ENCODE data around the gene GOLGA3. TPM values are rescaled to one million over a fixed set of nuclear protein-coding genes. Genes with fewer than 3 reads are reported as not detected.

The GOLGA3 gene
- total RNA-seq, 2 donors from 2014 or later, result 70.3 to 96.5 TPM

DNA sequence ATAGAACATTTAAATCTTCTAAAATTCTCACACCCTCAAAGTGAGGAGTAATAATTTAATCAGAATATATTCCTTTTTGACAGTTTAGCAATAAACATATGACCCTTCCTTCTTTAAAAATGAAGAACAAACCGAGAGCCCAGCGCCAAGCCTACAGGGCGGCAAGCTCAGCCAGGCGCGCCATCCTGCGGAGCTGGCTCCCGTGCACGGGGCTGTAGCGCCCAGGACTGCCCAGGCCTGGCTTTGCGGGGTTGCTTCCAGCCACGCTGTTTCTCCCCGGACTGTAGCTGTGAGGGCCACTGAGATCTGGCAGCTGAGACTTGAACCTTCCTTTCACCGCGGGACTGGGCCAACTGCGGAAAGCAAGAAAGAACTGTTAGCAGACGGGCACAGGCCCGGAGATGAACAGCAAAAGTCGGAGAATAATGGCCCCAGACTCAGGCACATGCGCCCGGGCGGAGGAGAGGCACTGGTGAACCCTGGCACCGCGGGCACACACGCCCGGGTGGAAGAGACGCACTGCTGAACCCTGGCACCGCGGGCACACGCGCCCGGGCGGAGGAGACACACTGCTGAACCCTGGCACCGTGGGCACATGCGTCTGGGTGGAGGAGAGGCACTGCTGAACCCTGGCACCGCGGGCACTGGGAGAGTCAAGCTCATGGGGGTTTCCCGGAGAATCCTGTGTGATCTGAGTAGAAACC is 101.4 kb downstream of the GOLGA3 start:
- TF ChIP-seq, protein P1, sequence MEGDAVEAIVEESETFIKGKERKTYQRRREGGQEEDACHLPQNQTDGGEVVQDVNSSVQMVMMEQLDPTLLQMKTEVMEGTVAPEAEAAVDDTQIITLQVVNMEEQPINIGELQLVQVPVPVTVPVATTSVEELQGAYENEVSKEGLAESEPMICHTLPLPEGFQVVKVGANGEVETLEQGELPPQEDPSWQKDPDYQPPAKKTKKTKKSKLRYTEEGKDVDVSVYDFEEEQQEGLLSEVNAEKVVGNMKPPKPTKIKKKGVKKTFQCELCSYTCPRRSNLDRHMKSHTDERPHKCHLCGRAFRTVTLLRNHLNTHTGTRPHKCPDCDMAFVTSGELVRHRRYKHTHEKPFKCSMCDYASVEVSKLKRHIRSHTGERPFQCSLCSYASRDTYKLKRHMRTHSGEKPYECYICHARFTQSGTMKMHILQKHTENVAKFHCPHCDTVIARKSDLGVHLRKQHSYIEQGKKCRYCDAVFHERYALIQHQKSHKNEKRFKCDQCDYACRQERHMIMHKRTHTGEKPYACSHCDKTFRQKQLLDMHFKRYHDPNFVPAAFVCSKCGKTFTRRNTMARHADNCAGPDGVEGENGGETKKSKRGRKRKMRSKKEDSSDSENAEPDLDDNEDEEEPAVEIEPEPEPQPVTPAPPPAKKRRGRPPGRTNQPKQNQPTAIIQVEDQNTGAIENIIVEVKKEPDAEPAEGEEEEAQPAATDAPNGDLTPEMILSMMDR (IDR thresholded peaks at IDR 0.05), result no peak
- intact Hi-C loops (cut with DNase I), result no loop called here
- H3K27me3 ChIP-seq, result no peaks in the 10 kb centered on the region
- no peak for DNase-seq
- no peak overlapping the region for H3K4me3 ChIP-seq
- H3K36me3 ChIP-seq, result no peaks in the 10 kb centered on the region
- H3K27ac ChIP-seq, result no peak overlapping the region
- no peaks in the 10 kb centered on the region for H3K4me1 ChIP-seq
- H3K9ac ChIP-seq (ENCODE audit: low read depth in 2 of 2, low read length in 2 of 2), result no peak overlapping the region
- H3K9me3 ChIP-seq, result no peaks in the 10 kb centered on the region

DNA sequence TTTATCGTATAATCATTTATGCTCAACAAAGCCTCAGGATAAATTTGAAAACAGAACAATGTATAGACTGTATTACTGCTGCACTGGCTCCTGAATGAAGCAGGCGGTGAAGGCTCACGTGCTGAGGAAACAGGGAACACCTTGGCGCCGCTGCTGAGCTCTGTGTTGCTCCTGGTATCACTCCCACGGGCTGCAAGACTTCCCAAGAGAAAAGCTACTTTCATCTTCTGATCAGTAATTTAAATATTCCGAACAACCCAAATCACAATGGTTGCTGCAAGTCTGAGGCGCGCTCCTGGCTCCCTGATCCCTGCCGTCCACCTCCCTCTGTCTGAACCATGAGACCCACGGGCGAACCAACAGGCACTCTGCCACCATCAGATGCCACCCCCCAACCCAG is 102.3 kb downstream of the GOLGA3 start:
- Histone ChIP-seq H3K27me3 (no peaks in the 10 kb centered on the region), H3K4me1 (no peaks in the 10 kb centered on the region), H3K36me3 (no peaks in the 10 kb centered on the region), H3K27ac (no peak overlapping the region), H3K4me3 (no peak overlapping the region), H3K9me3 (no peaks in the 10 kb centered on the region), H3K9ac (ENCODE audit: low read depth in 2 of 2, low read length in 2 of 2) (no peak overlapping the region)
- TF ChIP-seq, protein P1 (IDR thresholded peaks at IDR 0.05), result no peak
- DNase-seq, result no peak
- intact Hi-C loops (cut with DNase I), result no loop called here

DNA sequence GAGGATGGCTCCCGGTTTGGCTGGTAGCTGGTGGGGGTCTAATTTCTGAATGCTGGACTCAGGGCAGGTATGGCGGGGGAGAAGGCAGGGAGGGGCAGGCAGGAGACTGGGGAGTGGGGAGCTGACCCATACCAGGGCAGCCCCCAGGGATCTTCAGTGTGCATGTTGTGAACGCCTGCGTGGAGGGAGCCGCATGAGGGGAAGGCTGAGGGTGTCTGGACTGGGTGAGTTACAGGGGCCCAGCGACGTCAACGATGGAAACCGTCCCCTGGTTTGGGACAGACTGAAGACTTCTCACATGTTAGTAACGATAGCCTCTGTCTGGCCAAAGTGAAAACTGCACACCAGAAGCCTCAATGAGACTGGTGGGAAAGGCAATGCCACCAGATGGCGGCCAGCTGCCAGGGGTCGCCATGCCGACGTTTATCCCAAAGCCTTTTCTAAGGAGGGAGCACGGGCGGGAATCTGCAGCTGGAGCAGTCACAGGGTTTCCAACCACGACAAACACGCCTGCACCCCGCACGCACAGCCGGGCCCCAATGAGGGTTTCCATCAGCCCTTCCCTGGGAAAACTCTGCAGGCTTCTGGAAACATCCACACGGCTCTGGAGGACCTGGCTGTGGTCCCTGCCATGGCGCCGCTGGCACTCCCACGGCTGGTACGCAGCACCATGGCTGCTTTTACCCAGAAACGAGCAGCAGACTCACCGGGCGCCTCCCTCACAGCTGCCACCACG is 104.0 kb downstream of the GOLGA3 start:
- intact Hi-C loops (cut with DNase I), result no loop called here
- Histone ChIP-seq H3K4me3 (no peak overlapping the region), H3K9ac (ENCODE audit: low read depth in 2 of 2, low read length in 2 of 2) (no peak overlapping the region), H3K27me3 (no peaks in the 10 kb centered on the region), H3K36me3 (no peaks in the 10 kb centered on the region), H3K9me3 (no peaks in the 10 kb centered on the region), H3K27ac (no peak overlapping the region), H3K4me1 (no peaks in the 10 kb centered on the region)
- no peak for DNase-seq
- TF ChIP-seq, protein P1 (IDR thresholded peaks at IDR 0.05), result no peak

DNA sequence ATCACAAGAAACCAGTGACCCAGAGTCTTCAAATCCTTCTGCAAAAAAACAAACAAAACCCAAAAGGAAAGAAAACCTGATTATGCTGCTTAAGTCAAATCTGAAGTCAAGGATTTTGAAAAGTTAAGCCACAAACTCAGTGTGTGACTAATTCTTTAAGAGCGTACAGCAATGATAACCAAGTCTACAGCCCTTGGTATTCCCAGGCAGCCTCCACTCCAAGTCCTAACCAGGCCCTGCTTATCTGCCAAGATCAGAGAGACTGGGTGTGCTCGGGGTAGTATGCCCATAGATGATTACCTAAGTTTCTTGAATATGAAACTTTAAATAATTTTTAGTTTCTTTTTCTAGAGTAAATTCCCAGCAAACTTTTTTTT is 104.9 kb downstream of the GOLGA3 start:
- Histone ChIP-seq H3K4me1 (no peaks in the 10 kb centered on the region), H3K4me3 (no peak overlapping the region), H3K9ac (ENCODE audit: low read depth in 2 of 2, low read length in 2 of 2) (no peak overlapping the region), H3K36me3 (peaks cover 5% of the 10 kb centered on the region), H3K9me3 (no peaks in the 10 kb centered on the region), H3K27ac (no peak overlapping the region), H3K27me3 (no peaks in the 10 kb centered on the region)
- no peak for DNase-seq
- TF ChIP-seq, protein P1 (IDR thresholded peaks at IDR 0.05), result no peak
- intact Hi-C loops (cut with DNase I), result no loop called here

DNA sequence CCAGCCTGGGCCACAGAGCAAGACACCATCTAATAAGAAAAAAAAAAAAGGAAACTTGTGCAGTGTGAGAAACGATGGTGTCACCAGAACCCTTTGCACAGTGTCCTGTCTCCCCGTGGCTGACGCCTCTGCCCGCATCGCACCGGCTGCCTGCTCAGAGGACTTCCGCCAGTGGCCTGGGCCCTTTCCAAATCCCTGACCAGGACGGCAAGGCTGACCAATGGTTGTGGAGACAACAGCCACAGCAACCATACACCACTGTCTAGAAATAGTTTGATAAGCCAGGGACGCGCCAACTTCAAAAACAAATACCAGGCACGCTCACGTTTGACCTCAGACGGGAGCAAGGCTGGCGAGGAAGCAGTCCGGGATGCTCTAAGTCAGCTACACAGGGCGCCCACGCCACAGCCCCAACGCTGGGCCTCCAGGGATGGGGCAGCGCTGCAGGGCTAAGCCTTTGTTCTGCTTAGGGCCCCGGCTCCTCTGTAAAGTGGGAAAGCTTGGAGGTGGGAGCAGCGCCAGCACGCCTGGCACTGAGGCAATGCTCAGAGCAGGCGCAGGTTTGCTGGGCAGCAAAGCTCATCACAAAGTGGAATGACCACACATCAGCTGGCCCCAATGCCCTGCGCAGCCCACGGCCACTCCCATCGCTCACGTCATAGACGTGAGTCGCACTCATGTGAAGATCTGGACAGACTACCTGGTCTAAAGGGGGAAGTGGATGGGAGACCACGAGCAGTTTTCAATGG is 105.5 kb downstream of the GOLGA3 start:
- H3K9me3 ChIP-seq, result no peaks in the 10 kb centered on the region
- H3K9ac ChIP-seq (ENCODE audit: low read depth in 2 of 2, low read length in 2 of 2), result no peak overlapping the region
- no peaks in the 10 kb centered on the region for H3K4me1 ChIP-seq
- H3K4me3 ChIP-seq, result no peak overlapping the region
- TF ChIP-seq, protein P1 (IDR thresholded peaks at IDR 0.05), result no peak
- no peaks in the 10 kb centered on the region for H3K27me3 ChIP-seq
- no peak for DNase-seq
- H3K27ac ChIP-seq, result no peak overlapping the region
- peaks cover 5% of the 10 kb centered on the region for H3K36me3 ChIP-seq
- intact Hi-C loops (cut with DNase I), result no loop called here
